Karpas-422 (cell line): Measurements from ENCODE around the gene NAV2. TPM values are rescaled to one million over a fixed set of nuclear protein-coding genes. Genes with fewer than 3 reads are reported as not detected.

Experiments used
- DNase-seq: peaks from one replicate; pipeline ENCODE4 v3.0.0-alpha.2; 2015
- H2AFZ ChIP-seq: fragments of 200-600 bp; sonication (generic); 2 replicates; pipeline ENCODE4 v1.6.1; 2014; ENCODE audit warnings: antibody characterized with exemption, low read length, mixed read lengths
- H3K27ac ChIP-seq: fragments of 200-600 bp; sonication (generic); 2 replicates; pipeline ENCODE4 v1.5.1; 2014; ENCODE audit warnings: mild to moderate bottlenecking, low read length, moderate library complexity
- H3K27me3 ChIP-seq: fragments of 200-600 bp; sonication (generic); 2 replicates; pipeline ENCODE4 v1.6.1; 2014; ENCODE audit warnings: low read length, mixed read lengths
- H3K36me3 ChIP-seq: fragments of 200-600 bp; sonication (generic); 2 replicates; pipeline ENCODE4 v1.6.1; 2014; ENCODE audit warnings: low read length, mixed read lengths; ENCODE audit not compliant: insufficient read depth
- H3K4me1 ChIP-seq: fragments of 200-600 bp; sonication (generic); 2 replicates; pipeline ENCODE4 v1.6.1; 2014; ENCODE audit warnings: mild to moderate bottlenecking, low read length, mixed read lengths
- H3K4me2 ChIP-seq: fragments of 200-600 bp; sonication (generic); 2 replicates; pipeline ENCODE4 v1.6.1; 2014; ENCODE audit warnings: low read length, low read depth, mild to moderate bottlenecking; ENCODE audit not compliant: poor library complexity, severe bottlenecking
- H3K4me3 ChIP-seq: fragments of 200-600 bp; sonication (generic); 2 replicates; pipeline ENCODE4 v1.5.1; 2014; ENCODE audit warnings: mild to moderate bottlenecking, antibody characterized with exemption, low read length, mixed read lengths
- H3K79me2 ChIP-seq: fragments of 200-600 bp; sonication (generic); 2 replicates; pipeline ENCODE4 v1.6.1; 2014; ENCODE audit warnings: mild to moderate bottlenecking, low read length, mixed read lengths
- H3K9ac ChIP-seq: fragments of 200-600 bp; sonication (generic); 2 replicates; pipeline ENCODE4 v1.6.0; 2014; ENCODE audit warnings: low read length
- H3K9me2 ChIP-seq: fragments of 200-600 bp; sonication (generic), shearing (Covaris generic); replicated peaks from 2 replicates; pipeline ENCODE4 v1.6.0; 2014; ENCODE audit warnings: mild to moderate bottlenecking, low read length, moderate library complexity; ENCODE audit not compliant: insufficient read depth
- H3K9me3 ChIP-seq: fragments of 300-700, 200-600 bp; sonication (generic); 2 replicates; pipeline ENCODE4 v1.6.1; 2014; ENCODE audit warnings: low read length, mixed read lengths
- H4K20me1 ChIP-seq: fragments of 200-600 bp; sonication (generic); 2 replicates; pipeline ENCODE4 v1.6.1; 2014; ENCODE audit warnings: mild to moderate bottlenecking, antibody characterized with exemption, low read length, low read depth; ENCODE audit not compliant: insufficient read depth
- total RNA-seq: library from RNA; depleted of rRNA; stranded (reverse); fragments of >200 nt; shearing (Covaris generic); gene quantifications from 2 replicates; pipeline ENCODE4 v1.2.3, GENCODE V29; 2014; ENCODE audit warnings: low replicate concordance

The NAV2 gene
- total RNA-seq, 1 experiment from 2014 or later = not detected

GRCh38 chr11:19973136-19973635, 260.5 kb downstream of the NAV2 start:
- no peaks in the 10 kb centered on the region for H4K20me1 ChIP-seq
- H3K36me3 ChIP-seq = no peaks in the 10 kb centered on the region
- H3K4me2 ChIP-seq = no peak overlapping the region
- H3K4me3 ChIP-seq = no peak overlapping the region
- no peaks in the 10 kb centered on the region for H3K79me2 ChIP-seq
- no peaks in the 10 kb centered on the region; the same call in 1 of the 2 replicates for H3K27me3 ChIP-seq
- no peak overlapping the region for H3K9ac ChIP-seq
- H3K9me3 ChIP-seq = no peaks in the 10 kb centered on the region
- no peak overlapping the region for H2AFZ ChIP-seq
- H3K9me2 ChIP-seq = no peaks in the 10 kb centered on the region
- no peaks in the 10 kb centered on the region for H3K4me1 ChIP-seq
- DNase-seq = no peak
- H3K27ac ChIP-seq = no peak overlapping the region

- Histone ChIP-seq H3K9me2 (no peaks in the 10 kb centered on the region), H3K4me1 (peaks cover 12% of the 10 kb centered on the region), H3K36me3 (no peaks in the 10 kb centered on the region), H3K27ac (no peak overlapping the region), H3K9me3 (no peaks in the 10 kb centered on the region), H3K4me2 (no peak overlapping the region), H3K27me3 (no peaks in the 10 kb centered on the region; the same call in 1 of the 2 replicates), H4K20me1 (no peaks in the 10 kb centered on the region), H3K4me3 (no peak overlapping the region), H3K9ac (no peak overlapping the region), H2AFZ (no peak overlapping the region), H3K79me2 (no peaks in the 10 kb centered on the region)
- no peak for DNase-seq
These were observed 262.2 kb downstream of the NAV2 start for GRCh38 chr11:19974886-19975285.

DNA sequence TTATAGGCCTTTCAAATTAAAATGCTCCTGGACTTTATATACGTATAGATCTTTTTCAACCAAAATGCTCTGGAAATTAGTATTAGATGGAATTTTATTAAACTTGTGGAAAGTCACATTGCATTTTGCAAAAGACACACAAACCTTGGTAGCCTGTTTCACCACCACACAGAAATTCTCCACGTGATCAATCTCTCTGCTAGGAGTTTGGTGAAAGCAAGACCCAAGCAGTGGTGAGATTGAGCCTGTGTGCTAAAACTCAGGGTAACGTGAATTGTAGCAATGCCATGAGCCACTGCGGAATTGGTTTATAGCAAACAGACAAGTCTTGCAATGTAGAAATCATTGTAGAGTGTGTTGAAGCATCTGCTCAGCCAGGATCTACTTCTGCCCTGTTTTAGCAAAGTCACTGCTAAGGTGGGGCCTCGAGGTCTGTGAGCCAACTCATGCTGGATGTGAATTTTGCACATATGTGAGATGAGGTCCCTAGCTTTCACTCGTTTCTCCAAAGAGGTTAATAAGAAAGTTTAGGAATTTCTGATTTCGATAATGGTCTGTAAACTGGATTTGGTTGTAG, 262.9 kb downstream of the NAV2 start:
- Histone ChIP-seq H3K9me3 (no peaks in the 10 kb centered on the region), H3K27me3 (no peaks in the 10 kb centered on the region; the same call in 1 of the 2 replicates), H2AFZ (no peak overlapping the region), H3K9me2 (no peaks in the 10 kb centered on the region), H3K4me3 (no peak overlapping the region), H3K79me2 (no peaks in the 10 kb centered on the region), H3K27ac (no peak overlapping the region), H3K4me1 (peaks cover 13% of the 10 kb centered on the region), H3K9ac (no peak overlapping the region), H3K4me2 (no peak overlapping the region), H4K20me1 (no peaks in the 10 kb centered on the region), H3K36me3 (no peaks in the 10 kb centered on the region)
- DNase-seq = no peak

DNA sequence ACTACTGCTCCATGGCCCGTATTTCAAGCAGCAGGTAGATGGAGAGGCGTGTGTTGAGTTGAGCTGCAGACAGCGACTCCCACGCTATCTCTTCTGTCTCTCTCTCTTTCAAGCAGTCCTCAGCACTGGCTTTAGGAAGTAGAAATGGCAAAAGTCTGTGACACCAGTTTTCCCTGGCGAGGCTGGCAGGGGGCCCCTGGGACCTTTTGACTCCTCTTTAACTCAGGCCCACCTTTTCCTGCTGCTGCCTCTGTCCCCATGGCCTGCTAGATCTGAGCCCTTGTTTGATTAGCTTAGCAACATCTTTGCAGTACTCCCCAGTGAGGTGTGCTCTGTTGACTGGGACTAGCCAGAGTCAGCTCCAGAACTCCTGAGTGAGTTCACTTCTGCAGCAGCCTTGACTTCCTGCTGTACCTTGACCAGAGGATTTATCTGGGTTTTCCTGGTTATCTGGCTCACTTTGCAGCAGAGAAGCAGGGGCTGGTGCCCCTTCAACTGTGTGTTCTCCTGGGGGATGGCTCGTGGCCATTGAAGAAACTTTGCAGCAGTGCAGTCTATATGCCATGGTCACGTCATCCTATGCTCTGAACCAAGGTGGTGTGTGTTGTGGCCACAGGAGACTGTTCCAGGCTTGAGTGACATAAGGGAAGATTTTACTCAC, 263.8 kb downstream of the NAV2 start:
- H2AFZ ChIP-seq = no peak overlapping the region

DNA sequence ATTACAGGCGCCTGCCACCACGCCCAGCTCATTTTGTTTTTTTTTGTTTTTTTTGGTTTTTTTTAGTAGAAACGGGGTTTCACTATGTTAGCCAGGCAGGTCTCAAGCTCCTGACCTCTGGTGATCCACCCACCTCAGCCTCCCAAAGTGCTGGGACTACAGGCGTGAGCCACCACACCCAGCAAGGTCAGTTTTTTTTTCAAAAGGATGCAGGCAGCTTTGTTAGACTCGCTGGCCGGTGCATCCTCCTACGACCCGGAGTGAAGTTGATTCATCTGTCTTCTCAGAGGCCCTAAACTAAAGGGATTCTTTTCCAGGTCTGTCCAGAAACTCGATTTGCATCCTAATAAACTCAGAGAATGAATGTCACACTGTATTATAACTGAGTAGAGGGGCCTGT, 265.3 kb downstream of the NAV2 start:
- Histone ChIP-seq H3K9me2 (no peaks in the 10 kb centered on the region), H3K4me3 (no peak overlapping the region), H3K27me3 (no peaks in the 10 kb centered on the region; the same call in 1 of the 2 replicates), H3K27ac (no peak overlapping the region), H4K20me1 (no peaks in the 10 kb centered on the region), H3K4me1 (peaks cover 13% of the 10 kb centered on the region), H2AFZ (no peak overlapping the region), H3K79me2 (no peaks in the 10 kb centered on the region), H3K9ac (no peak overlapping the region), H3K9me3 (no peaks in the 10 kb centered on the region), H3K36me3 (no peaks in the 10 kb centered on the region), H3K4me2 (no peak overlapping the region)
- no peak for DNase-seq

More for the DNA sequence above, 263.8 kb downstream of the NAV2 start:
- no peak for DNase-seq
- no peaks in the 10 kb centered on the region for H3K9me3 ChIP-seq
- no peaks in the 10 kb centered on the region; the same call in 1 of the 2 replicates for H3K27me3 ChIP-seq
- H3K9me2 ChIP-seq = no peaks in the 10 kb centered on the region
- H3K27ac ChIP-seq = no peak overlapping the region
- no peak overlapping the region for H3K4me3 ChIP-seq
- H3K4me2 ChIP-seq = no peak overlapping the region
- H4K20me1 ChIP-seq = no peaks in the 10 kb centered on the region
- no peak overlapping the region for H3K9ac ChIP-seq
- H3K4me1 ChIP-seq = peaks cover 13% of the 10 kb centered on the region
- H3K36me3 ChIP-seq = no peaks in the 10 kb centered on the region
- no peaks in the 10 kb centered on the region for H3K79me2 ChIP-seq

DNA sequence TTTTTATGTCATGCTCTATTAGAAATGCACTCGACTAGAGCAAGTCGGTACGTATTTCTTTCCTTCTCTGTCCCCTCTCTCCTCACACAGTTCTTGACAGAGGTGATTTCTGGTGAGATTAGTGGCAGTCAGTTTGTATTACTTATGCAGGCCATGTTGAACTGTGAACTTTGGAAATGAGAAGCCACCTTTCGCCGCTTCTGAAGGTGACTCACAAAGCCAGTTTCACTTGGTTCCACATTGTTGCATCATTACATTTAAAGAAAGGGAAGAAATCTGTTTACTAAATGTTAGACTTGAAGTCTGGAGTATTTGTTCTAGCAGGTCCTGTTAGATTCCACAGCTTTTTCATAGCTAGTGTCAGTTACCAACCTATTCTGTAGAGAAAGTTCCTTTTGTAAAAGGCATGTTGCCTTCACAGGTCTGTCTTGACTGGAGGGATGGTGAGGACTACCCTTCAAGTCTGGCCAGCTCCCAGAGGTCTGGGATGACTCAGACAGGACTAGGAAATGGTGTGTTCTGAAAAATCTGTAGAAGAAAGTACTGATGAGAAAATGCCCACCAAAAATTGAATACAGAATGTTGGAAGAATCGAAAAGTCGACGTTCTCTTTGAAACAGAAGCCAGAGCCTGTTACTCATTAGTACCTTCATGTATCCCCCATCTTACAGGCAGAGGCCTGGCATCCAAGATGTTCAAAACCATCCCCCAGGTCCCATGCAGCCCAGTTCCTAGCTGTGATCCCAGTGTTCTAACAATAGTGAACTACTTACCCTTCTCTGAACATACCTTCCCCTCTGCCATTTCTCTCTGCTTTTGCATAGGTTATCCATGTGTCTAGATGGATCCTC, 266.3 kb downstream of the NAV2 start:
- no peak overlapping the region for H3K4me2 ChIP-seq
- no peak overlapping the region for H2AFZ ChIP-seq
- H3K27me3 ChIP-seq = no peaks in the 10 kb centered on the region; the same call in 1 of the 2 replicates
- H3K9me3 ChIP-seq = no peaks in the 10 kb centered on the region
- H3K27ac ChIP-seq = no peak overlapping the region
- no peaks in the 10 kb centered on the region for H3K9me2 ChIP-seq
- DNase-seq = no peak
- H3K4me1 ChIP-seq = peaks cover 13% of the 10 kb centered on the region
- no peaks in the 10 kb centered on the region for H3K36me3 ChIP-seq
- no peak overlapping the region for H3K4me3 ChIP-seq
- H3K9ac ChIP-seq = no peak overlapping the region
- H3K79me2 ChIP-seq = no peaks in the 10 kb centered on the region
- H4K20me1 ChIP-seq = no peaks in the 10 kb centered on the region

DNA sequence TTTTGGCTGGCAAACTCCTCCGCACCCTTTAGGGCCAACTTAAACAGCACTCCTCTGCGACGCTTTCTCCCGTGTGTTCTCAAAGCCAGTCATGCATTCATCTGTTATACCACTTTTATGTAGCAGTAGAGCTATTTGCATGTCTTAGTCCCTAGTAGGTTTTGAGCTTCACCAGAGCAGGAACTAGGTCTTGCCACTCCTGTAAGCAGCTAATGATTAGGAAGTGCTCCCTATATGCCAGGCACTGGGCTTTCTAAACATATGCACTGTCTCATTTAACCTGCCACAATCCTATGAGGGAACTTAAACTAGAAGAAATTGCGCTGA, 266.8 kb downstream of the NAV2 start:
- no peak overlapping the region for H3K4me3 ChIP-seq
- no peak overlapping the region for H3K9ac ChIP-seq
- H2AFZ ChIP-seq = no peak overlapping the region
- H3K9me2 ChIP-seq = no peaks in the 10 kb centered on the region
- no peaks in the 10 kb centered on the region for H4K20me1 ChIP-seq
- no peak overlapping the region for H3K27ac ChIP-seq
- no peak overlapping the region for H3K4me2 ChIP-seq
- peak; percentile 69 for DNase-seq
- H3K4me1 ChIP-seq = peaks cover 18% of the 10 kb centered on the region
- no peaks in the 10 kb centered on the region for H3K36me3 ChIP-seq
- no peaks in the 10 kb centered on the region for H3K9me3 ChIP-seq
- no peaks in the 10 kb centered on the region; the same call in 1 of the 2 replicates for H3K27me3 ChIP-seq
- no peaks in the 10 kb centered on the region for H3K79me2 ChIP-seq

GRCh38 chr11:19980388-19980787, 267.8 kb downstream of the NAV2 start:
- Histone ChIP-seq H3K4me2 (no peak overlapping the region), H4K20me1 (no peaks in the 10 kb centered on the region; the same call in 1 of the 2 replicates), H3K27me3 (no peaks in the 10 kb centered on the region; the same call in 1 of the 2 replicates), H2AFZ (no peak overlapping the region), H3K4me3 (no peak overlapping the region), H3K9me3 (no peaks in the 10 kb centered on the region), H3K36me3 (no peaks in the 10 kb centered on the region), H3K79me2 (no peaks in the 10 kb centered on the region), H3K4me1 (peaks cover 20% of the 10 kb centered on the region), H3K9me2 (no peaks in the 10 kb centered on the region), H3K9ac (no peak overlapping the region), H3K27ac (no peak overlapping the region)
- no peak for DNase-seq
